Fibroblast of the aortic adventitia (primary cell): ENCODE results near the gene SNX33. TPM values are rescaled to one million over a fixed set of nuclear protein-coding genes. Genes with fewer than 3 reads are reported as not detected.
"Not testable (repeated sequence)": the region's sequence is repeated elsewhere in the genome, so short reads cannot be mapped to it uniquely, and the experiment has no call there.

Source experiments
- DNase-seq: peaks from one replicate; pipeline ENCODE4 v3.0.0-alpha.2; 2010; ENCODE audit warnings: low read depth
- H3K4me3 ChIP-seq: 2 replicates; pipeline ENCODE4 v1.5.1; 2011; ENCODE audit warnings: low read depth, mild to moderate bottlenecking, control low read depth, low read length, moderate library complexity
- CTCF ChIP-seq: IDR thresholded peaks from 2 replicates; pipeline ENCODE4 v1.5.1; 2011; ENCODE audit warnings: mild to moderate bottlenecking, low read length, control low read depth, inconsistent platforms; ENCODE audit not compliant: insufficient read depth
- total RNA-seq: library from RNA; depleted of rRNA; stranded (reverse); fragments of >200 nt; gene quantifications from 2 replicates; pipeline ENCODE4 v1.2.3, GENCODE V29; 2012; ENCODE audit warnings: low replicate concordance

SNX33 gene
- total RNA-seq, 1 donor = 27.8 TPM

GRCh38 chr15:75687486-75688277 is 40.0 kb downstream of the SNX33 start:
- H3K4me3 ChIP-seq = no peak overlapping the region
- no peak for TF ChIP-seq CTCF
- no peak for DNase-seq

- no peak overlapping the region for H3K4me3 ChIP-seq
- DNase-seq = no peak
- no peak for TF ChIP-seq CTCF
Observed at GRCh38 chr15:75688278-75688557, 40.5 kb downstream of the SNX33 start.

- H3K4me3 ChIP-seq = no peak overlapping the region
- no peak for TF ChIP-seq CTCF
- no peak for DNase-seq
Observed at GRCh38 chr15:75688831-75689230, 41.1 kb downstream of the SNX33 start.

GRCh38 chr15:75689429-75689828 is 41.7 kb downstream of the SNX33 start:
- not testable (repeated sequence) for DNase-seq, H3K4me3 ChIP-seq

- not testable (repeated sequence) for H3K4me3 ChIP-seq, DNase-seq
Observed at GRCh38 chr15:75692311-75692710, 44.6 kb downstream of the SNX33 start.

- not testable (repeated sequence) for DNase-seq, H3K4me3 ChIP-seq
Observed at GRCh38 chr15:75693028-75693427, 45.3 kb downstream of the SNX33 start.

- peak; percentile 77 for DNase-seq
- H3K4me3 ChIP-seq = no peak overlapping the region
- TF ChIP-seq CTCF = no peak
Observed at GRCh38 chr15:75693501-75694240, 46.0 kb downstream of the SNX33 start.

GRCh38 chr15:75694241-75695182 is 46.8 kb downstream of the SNX33 start:
- TF ChIP-seq CTCF = peak; percentile 45
- peak; percentile 97 for DNase-seq
- H3K4me3 ChIP-seq = no peak overlapping the region
